C4-2B (cell line): ENCODE data around the gene TAF1D.

ENCODE experiments used
- ZFX ChIP-seq: fragments of 450-650 bp; IDR thresholded peaks from 2 replicates; pipeline ENCODE4 v1.6.1; 2017
- TF ChIP-seq, protein P1 (sequence below): fragments of 450-650 bp; conservative IDR thresholded peaks from 2 replicates; pipeline ENCODE4 v1.5.1; 2017; ENCODE audit warnings: mild to moderate bottlenecking

DNA sequence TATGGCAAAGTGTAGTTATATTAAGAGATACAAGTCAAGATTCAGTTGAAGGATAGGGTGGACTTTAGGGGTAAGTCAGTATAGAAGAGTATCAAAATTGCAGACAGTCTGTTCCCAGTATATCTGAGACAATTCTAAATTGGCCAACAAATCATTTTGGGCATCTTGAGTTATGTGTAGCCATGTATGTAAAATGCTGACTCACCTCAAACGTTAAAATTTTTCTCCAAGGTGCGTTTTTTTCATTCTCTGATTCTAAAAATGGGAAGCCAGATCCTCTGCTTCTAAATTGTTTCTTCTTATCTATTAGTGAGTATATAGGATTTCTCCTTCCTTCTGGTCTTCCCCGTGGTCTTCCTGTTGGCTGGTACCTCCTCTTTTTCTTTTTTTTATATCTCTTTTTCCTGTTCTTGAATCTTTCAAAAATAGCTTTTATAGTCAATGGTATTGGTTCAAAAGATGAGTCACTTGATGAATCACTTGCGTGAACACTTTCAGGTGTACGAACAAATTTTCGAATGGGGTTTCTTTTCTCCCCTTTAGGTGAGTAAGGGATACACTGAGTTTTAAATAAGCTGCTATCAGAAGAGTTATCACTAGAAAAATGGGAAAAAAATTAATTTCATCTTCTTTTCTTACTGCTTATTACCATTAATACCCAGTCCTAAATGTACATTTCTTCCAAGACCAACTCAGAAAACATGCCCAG lies 3.2 kb downstream of the TAF1D start:
- TF ChIP-seq, protein P1, sequence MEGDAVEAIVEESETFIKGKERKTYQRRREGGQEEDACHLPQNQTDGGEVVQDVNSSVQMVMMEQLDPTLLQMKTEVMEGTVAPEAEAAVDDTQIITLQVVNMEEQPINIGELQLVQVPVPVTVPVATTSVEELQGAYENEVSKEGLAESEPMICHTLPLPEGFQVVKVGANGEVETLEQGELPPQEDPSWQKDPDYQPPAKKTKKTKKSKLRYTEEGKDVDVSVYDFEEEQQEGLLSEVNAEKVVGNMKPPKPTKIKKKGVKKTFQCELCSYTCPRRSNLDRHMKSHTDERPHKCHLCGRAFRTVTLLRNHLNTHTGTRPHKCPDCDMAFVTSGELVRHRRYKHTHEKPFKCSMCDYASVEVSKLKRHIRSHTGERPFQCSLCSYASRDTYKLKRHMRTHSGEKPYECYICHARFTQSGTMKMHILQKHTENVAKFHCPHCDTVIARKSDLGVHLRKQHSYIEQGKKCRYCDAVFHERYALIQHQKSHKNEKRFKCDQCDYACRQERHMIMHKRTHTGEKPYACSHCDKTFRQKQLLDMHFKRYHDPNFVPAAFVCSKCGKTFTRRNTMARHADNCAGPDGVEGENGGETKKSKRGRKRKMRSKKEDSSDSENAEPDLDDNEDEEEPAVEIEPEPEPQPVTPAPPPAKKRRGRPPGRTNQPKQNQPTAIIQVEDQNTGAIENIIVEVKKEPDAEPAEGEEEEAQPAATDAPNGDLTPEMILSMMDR = no peak
- no peak for TF ChIP-seq ZFX
